GM23338 (cell line): Measurements from ENCODE around the gene SARDH. TPM values are rescaled to one million over a fixed set of nuclear protein-coding genes. Genes with fewer than 3 reads are reported as not detected.

ENCODE experiments used
- ATAC-seq: fragments of 200-7000 bp; cut with Tn5 transposase; 3 replicates; pipeline ENCODE4 v1.9.1; 2020
- DNase-seq: peaks from one replicate; pipeline ENCODE4 v3.0.0-alpha.2; 2015; ENCODE audit warnings: low spot score
- H2AFZ ChIP-seq: fragments of 200-600 bp; sonication (generic); 2 replicates; pipeline ENCODE4 v1.8.0; 2016; ENCODE audit warnings: antibody characterized with exemption, mild to moderate bottlenecking, moderate library complexity
- H3F3A ChIP-seq: fragments of 200-600 bp; sonication (generic); replicated peaks from 2 replicates; pipeline ENCODE4 v1.8.0; 2017; ENCODE audit warnings: antibody characterized with exemption, mixed run types, low read depth
- H3K27ac ChIP-seq: fragments of 200-600 bp; sonication (generic); 2 replicates; pipeline ENCODE4 v1.6.1; 2016; ENCODE audit warnings: low read depth
- H3K27me3 ChIP-seq: fragments of 200-600 bp; sonication (generic); 2 replicates; pipeline ENCODE4 v1.8.0; 2016; ENCODE audit warnings: mild to moderate bottlenecking, mixed run types, moderate library complexity; ENCODE audit not compliant: insufficient read depth
- H3K36me3 ChIP-seq: fragments of 200-600 bp; sonication (generic); 2 replicates; pipeline ENCODE4 v1.8.0; 2016; ENCODE audit warnings: mild to moderate bottlenecking; ENCODE audit not compliant: insufficient read depth
- H3K4me1 ChIP-seq: fragments of 200-600 bp; sonication (generic); 2 replicates; pipeline ENCODE4 v1.8.0; 2016; ENCODE audit warnings: mild to moderate bottlenecking, moderate library complexity; ENCODE audit not compliant: insufficient read depth
- H3K4me2 ChIP-seq: fragments of 200-600 bp; sonication (generic); 2 replicates; pipeline ENCODE4 v1.7.1; 2017; ENCODE audit warnings: mixed run types
- H3K4me3 ChIP-seq: fragments of 200-600 bp; sonication (generic); 2 replicates; pipeline ENCODE4 v1.6.1; 2016; ENCODE audit warnings: mixed run types
- H3K79me2 ChIP-seq: fragments of 200-600 bp; sonication (generic); replicated peaks from 2 replicates; pipeline ENCODE4 v1.8.0; 2017; ENCODE audit warnings: mild to moderate bottlenecking; ENCODE audit not compliant: insufficient read depth
- H3K9me2 ChIP-seq: fragments of 200-600 bp; sonication (generic); 2 replicates; pipeline ENCODE4 v1.8.0; 2017; ENCODE audit not compliant: insufficient read depth
- H4K20me1 ChIP-seq: fragments of 200-600 bp; sonication (generic); replicated peaks from 2 replicates; pipeline ENCODE4 v1.8.0; 2017; ENCODE audit warnings: mild to moderate bottlenecking; ENCODE audit not compliant: insufficient read depth
- H3K27ac Mint-ChIP-seq: 2 replicates; pipeline ENCODE4 v1.8.0; 2020; ENCODE audit warnings: inconsistent platforms, mild to moderate bottlenecking, moderate library complexity, mixed read lengths
- H3K27me3 Mint-ChIP-seq: 3 replicates; pipeline ENCODE4 v1.8.0; 2022; ENCODE audit warnings: low read depth, mild to moderate bottlenecking, moderate library complexity, mixed read lengths, inconsistent platforms; ENCODE audit not compliant: insufficient read depth, poor library complexity
- H3K36me3 Mint-ChIP-seq: 3 replicates; pipeline ENCODE4 v1.8.0; 2021; ENCODE audit warnings: low read depth, mild to moderate bottlenecking, inconsistent platforms, moderate library complexity, mixed read lengths
- H3K4me1 Mint-ChIP-seq: 3 replicates; pipeline ENCODE4 v1.8.0; 2020; ENCODE audit warnings: mild to moderate bottlenecking, inconsistent platforms, mixed read lengths
- H3K4me3 Mint-ChIP-seq: 3 replicates; pipeline ENCODE4 v1.8.0; 2021; ENCODE audit warnings: moderate library complexity, mild to moderate bottlenecking, inconsistent platforms, mixed read lengths
- H3K9me3 Mint-ChIP-seq: 3 replicates; pipeline ENCODE4 v1.8.0; 2020; ENCODE audit warnings: moderate library complexity, mild to moderate bottlenecking, inconsistent platforms, mixed read lengths
- CREB1 ChIP-seq: fragments of 250-450 bp; sonication (Bioruptor Pico); IDR thresholded peaks from 2 replicates; pipeline ENCODE4 v1.5.0; 2020; ENCODE audit warnings: low read depth, mild to moderate bottlenecking, moderate library complexity
- CTCF ChIP-seq, 2 experiments: fragments of 200-600 bp in 1 of 2; sonication (generic) in 1 of 2; conservative IDR thresholded peaks; 2 replicates each; pipeline versions ENCODE4 v1.5.1 to v1.6.1; 2016 to 2017; ENCODE audit warnings: antibody characterized with exemption in 2 of 2, low read depth in 2 of 2, mild to moderate bottlenecking in 2 of 2, moderate library complexity in 1 of 2
- ETS1 ChIP-seq: IDR thresholded peaks from 2 replicates; pipeline ENCODE4 v1.6.1; 2016; ENCODE audit warnings: antibody characterized with exemption
- EZH2 ChIP-seq: fragments of 200-600 bp; sonication (generic); IDR thresholded peaks from one replicate; pipeline ENCODE4 v1.8.0; 2017; ENCODE audit warnings: antibody characterized with exemption, mild to moderate bottlenecking, low read depth; ENCODE audit not compliant: unreplicated experiment
- EZH2phosphoT487 ChIP-seq: fragments of 200-600 bp; sonication (generic); IDR thresholded peaks from one replicate; pipeline ENCODE4 v1.8.1; 2018; ENCODE audit warnings: antibody characterized with exemption; ENCODE audit not compliant: unreplicated experiment
- JUNB ChIP-seq: IDR thresholded peaks from one replicate; pipeline ENCODE4 v1.6.1; 2016; ENCODE audit warnings: antibody characterized with exemption; ENCODE audit not compliant: unreplicated experiment
- NANOG ChIP-seq: IDR thresholded peaks from 2 replicates; pipeline ENCODE4 v1.6.1; 2016; ENCODE audit warnings: antibody characterized with exemption, borderline replicate concordance
- POLR2AphosphoS5 ChIP-seq: IDR thresholded peaks from 2 replicates; pipeline ENCODE4 v1.6.1; 2016; ENCODE audit warnings: antibody characterized with exemption, low read depth
- STAT1 ChIP-seq: IDR thresholded peaks from one replicate; pipeline ENCODE4 v1.6.1; 2016; ENCODE audit warnings: antibody characterized with exemption; ENCODE audit not compliant: unreplicated experiment
- ZNF114 ChIP-seq: fragments of 250-450 bp; sonication (Bioruptor Pico); IDR thresholded peaks from 2 replicates; pipeline ENCODE4 v1.5.0; 2020; ENCODE audit warnings: mild to moderate bottlenecking, moderate library complexity
- polyA plus RNA-seq: library from polyadenylated mRNA; unstranded; fragments of >200 nt; fragmentation: Nextera tagmentation; extraction: Ambion mirVana; gene quantifications from 2 replicates; pipeline ENCODE4 v1.2.1, GENCODE V29; 2016
- total RNA-seq: library from RNA; depleted of rRNA; stranded (reverse); fragments of >200 nt; shearing (Covaris generic); gene quantifications from 2 replicates; pipeline ENCODE4 v1.2.3, GENCODE V29; 2014
- TF ChIP-seq, protein P1 (sequence below): IDR thresholded peaks from one replicate; pipeline ENCODE4 v1.6.1; 2018; ENCODE audit warnings: antibody characterized with exemption; ENCODE audit not compliant: unreplicated experiment

The SARDH gene
- total and polyA plus RNA-seq, 2 experiments from 2014 or later = 2.8 to 10.4 TPM

- Histone ChIP-seq H3K79me2 (no peaks in the 10 kb centered on the region), H3K4me3 (no peak overlapping the region), H2AFZ (no peak overlapping the region), H3K9me2 (no peaks in the 10 kb centered on the region), H3K27ac (no peak overlapping the region), H3K36me3 (no peaks in the 10 kb centered on the region), H4K20me1 (no peaks in the 10 kb centered on the region; the same call in 1 of the 2 replicates), H3K27me3 (no peaks in the 10 kb centered on the region), H3K4me2 (no peak overlapping the region), H3K4me1 (no peaks in the 10 kb centered on the region), H3F3A (no peaks in the 10 kb centered on the region)
- Mint-ChIP-seq H3K4me1 (no peaks in the 10 kb centered on the region), H3K27ac (no peak overlapping the region), H3K27me3 (peaks cover 13% of the 10 kb centered on the region), H3K4me3 (no peak overlapping the region), H3K9me3 (peaks cover 3% of the 10 kb centered on the region; the same call in 1 of the 3 replicates), H3K36me3 (no peaks in the 10 kb centered on the region; the same call in 2 of the 3 replicates)
- DNase-seq (no peak), ATAC-seq (no peak)
- TF ChIP-seq STAT1 (no peak), ZNF114 (CRISPR knock-in tag) (no peak), NANOG (no peak), EZH2 (no peak), CTCF (conservative IDR thresholded peaks at IDR 0.05; ENCODE audit: low read depth in 2 of 2) (no peak)
- TF ChIP-seq, protein P1, sequence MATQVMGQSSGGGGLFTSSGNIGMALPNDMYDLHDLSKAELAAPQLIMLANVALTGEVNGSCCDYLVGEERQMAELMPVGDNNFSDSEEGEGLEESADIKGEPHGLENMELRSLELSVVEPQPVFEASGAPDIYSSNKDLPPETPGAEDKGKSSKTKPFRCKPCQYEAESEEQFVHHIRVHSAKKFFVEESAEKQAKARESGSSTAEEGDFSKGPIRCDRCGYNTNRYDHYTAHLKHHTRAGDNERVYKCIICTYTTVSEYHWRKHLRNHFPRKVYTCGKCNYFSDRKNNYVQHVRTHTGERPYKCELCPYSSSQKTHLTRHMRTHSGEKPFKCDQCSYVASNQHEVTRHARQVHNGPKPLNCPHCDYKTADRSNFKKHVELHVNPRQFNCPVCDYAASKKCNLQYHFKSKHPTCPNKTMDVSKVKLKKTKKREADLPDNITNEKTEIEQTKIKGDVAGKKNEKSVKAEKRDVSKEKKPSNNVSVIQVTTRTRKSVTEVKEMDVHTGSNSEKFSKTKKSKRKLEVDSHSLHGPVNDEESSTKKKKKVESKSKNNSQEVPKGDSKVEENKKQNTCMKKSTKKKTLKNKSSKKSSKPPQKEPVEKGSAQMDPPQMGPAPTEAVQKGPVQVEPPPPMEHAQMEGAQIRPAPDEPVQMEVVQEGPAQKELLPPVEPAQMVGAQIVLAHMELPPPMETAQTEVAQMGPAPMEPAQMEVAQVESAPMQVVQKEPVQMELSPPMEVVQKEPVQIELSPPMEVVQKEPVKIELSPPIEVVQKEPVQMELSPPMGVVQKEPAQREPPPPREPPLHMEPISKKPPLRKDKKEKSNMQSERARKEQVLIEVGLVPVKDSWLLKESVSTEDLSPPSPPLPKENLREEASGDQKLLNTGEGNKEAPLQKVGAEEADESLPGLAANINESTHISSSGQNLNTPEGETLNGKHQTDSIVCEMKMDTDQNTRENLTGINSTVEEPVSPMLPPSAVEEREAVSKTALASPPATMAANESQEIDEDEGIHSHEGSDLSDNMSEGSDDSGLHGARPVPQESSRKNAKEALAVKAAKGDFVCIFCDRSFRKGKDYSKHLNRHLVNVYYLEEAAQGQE = no peak
These were observed 12.3 kb downstream of the SARDH start for GRCh38 chr9:133725886-133726285.

- H3F3A ChIP-seq = no peaks in the 10 kb centered on the region
- ATAC-seq = no peak
- no peaks in the 10 kb centered on the region for H3K9me2 ChIP-seq
- Mint-ChIP-seq H3K36me3 (peaks cover 7% of the 10 kb centered on the region; the same call in 2 of the 3 replicates), H3K4me1 (peaks cover 11% of the 10 kb centered on the region), H3K9me3 (peaks cover 9% of the 10 kb centered on the region), H3K4me3 (no peak overlapping the region), H3K27me3 (peaks cover 10% of the 10 kb centered on the region), H3K27ac (no peak overlapping the region)
- H3K4me2 ChIP-seq = no peak overlapping the region
- H3K36me3 ChIP-seq = no peaks in the 10 kb centered on the region; the same call in 1 of the 2 replicates
- H2AFZ ChIP-seq = no peak overlapping the region
- no peaks in the 10 kb centered on the region for H3K79me2 ChIP-seq
- H3K27me3 ChIP-seq = no peaks in the 10 kb centered on the region
- no peaks in the 10 kb centered on the region for H4K20me1 ChIP-seq
- no peak overlapping the region for H3K4me3 ChIP-seq
- H3K27ac ChIP-seq = no peak overlapping the region
- no peaks in the 10 kb centered on the region for H3K4me1 ChIP-seq
- DNase-seq = no peak
- TF ChIP-seq STAT1 = no peak
- no peak for TF ChIP-seq ETS1
- TF ChIP-seq ZNF114 (CRISPR knock-in tag) = no peak
- TF ChIP-seq EZH2phosphoT487 = no peak
- no peak for TF ChIP-seq POLR2AphosphoS5
- TF ChIP-seq EZH2 = no peak
- no peak for TF ChIP-seq JUNB
- TF ChIP-seq CREB1 (CRISPR knock-in tag) = no peak
These were observed 19.4 kb downstream of the SARDH start for GRCh38 chr9:133718563-133719315.
